IPS DF 6.9 (cell line): Measurements from ENCODE around the gene HSPA12A.
A peak's percentile ranks its signal among the peaks of the same experiment; 100 is the strongest.

Experiments used
- DNase-seq: peaks from one replicate; pipeline ENCODE4 v3.0.0-alpha.2; 2013; ENCODE audit warnings: low read depth, low spot score
- H3K27ac ChIP-seq: one replicate; pipeline ENCODE4 v1.5.1; 2013; ENCODE audit warnings: low read length, control low read depth
- H3K27me3 ChIP-seq: 2 replicates; pipeline ENCODE4 v1.6.1; 2013; ENCODE audit warnings: mild to moderate bottlenecking, low read length; ENCODE audit not compliant: control insufficient read depth, insufficient read depth
- H3K36me3 ChIP-seq: 2 replicates; pipeline ENCODE4 v1.6.1; 2013; ENCODE audit warnings: low read length; ENCODE audit not compliant: control insufficient read depth, insufficient read depth
- H3K4me1 ChIP-seq: 2 replicates; pipeline ENCODE4 v1.6.1; 2013; ENCODE audit warnings: low read length; ENCODE audit not compliant: control insufficient read depth, insufficient read depth
- H3K4me3 ChIP-seq: 2 replicates; pipeline ENCODE4 v1.5.1; 2013; ENCODE audit warnings: mild to moderate bottlenecking, low read length
- H3K9me3 ChIP-seq: 2 replicates; pipeline ENCODE4 v1.6.1; 2013; ENCODE audit warnings: low read length, inconsistent platforms; ENCODE audit not compliant: control insufficient read depth, insufficient read depth
- WGBS: extraction: QIAGEN DNeasy Blood & Tissue Kit; methylation state at CpG from one replicate; pipeline ENCODE4 v1.1.7; 2013; ENCODE audit warnings: mixed read lengths, missing lambda C conversion rate; ENCODE audit not compliant: insufficient read length, insufficient coverage; 5-methylcytosine and 5-hydroxymethylcytosine counted together

HSPA12A gene

DNA sequence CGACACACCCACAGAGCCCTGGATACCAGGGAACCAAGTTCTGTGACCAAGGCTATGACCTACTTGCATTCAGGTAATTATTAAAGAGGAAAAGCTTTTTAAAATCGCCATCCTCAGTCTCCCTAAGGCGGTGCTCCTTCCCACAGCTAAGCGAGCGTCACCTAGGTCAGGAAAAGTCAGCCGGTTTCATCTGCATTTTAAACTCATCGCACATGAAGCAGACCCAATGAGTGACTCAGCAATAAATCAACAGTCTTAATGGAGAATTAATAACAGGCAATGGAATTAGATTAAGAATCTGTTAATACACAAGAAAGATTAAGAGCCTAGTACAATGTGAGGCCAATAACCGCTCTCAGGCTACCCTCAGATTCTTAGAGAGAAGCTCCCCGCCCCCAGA lies 59.2 kb downstream of the HSPA12A start:
- DNase-seq, result no peak
- Histone ChIP-seq H3K9me3 (no peaks in the 10 kb centered on the region), H3K4me3 (no peak overlapping the region), H3K27ac (no peak overlapping the region), H3K4me1 (peaks cover 1% of the 10 kb centered on the region; the same call in 1 of the 2 replicates), H3K36me3 (no peaks in the 10 kb centered on the region), H3K27me3 (no peaks in the 10 kb centered on the region)
- WGBS, result no CpG with 5 or more reads among the region's 9 CpGs

DNA sequence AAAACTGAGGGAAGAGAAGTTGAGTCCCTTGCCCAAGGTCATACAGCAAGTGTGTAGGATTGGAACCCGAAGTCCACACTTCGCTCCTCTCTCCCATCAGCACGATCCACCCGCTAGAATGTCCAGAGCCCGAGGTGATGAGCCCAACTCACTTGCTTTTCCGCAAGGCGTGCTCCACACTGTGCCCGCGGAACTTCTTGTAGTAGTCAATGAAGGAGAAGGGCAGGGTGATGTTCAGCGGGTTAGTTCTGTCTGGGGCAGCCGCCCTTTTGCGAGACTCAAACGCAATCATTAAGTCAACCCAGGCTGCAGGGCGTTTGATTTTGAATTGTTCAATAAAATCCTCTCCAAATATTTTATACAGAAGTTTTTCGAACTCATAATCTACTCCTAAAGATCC lies 63.0 kb downstream of the HSPA12A start:
- Histone ChIP-seq H3K27ac (no peak overlapping the region), H3K9me3 (no peaks in the 10 kb centered on the region), H3K4me3 (no peak overlapping the region), H3K27me3 (no peaks in the 10 kb centered on the region), H3K36me3 (no peaks in the 10 kb centered on the region), H3K4me1 (peaks cover 5% of the 10 kb centered on the region)
- DNase-seq, result no peak
- WGBS, result no CpG with 5 or more reads among the region's 15 CpGs

DNA sequence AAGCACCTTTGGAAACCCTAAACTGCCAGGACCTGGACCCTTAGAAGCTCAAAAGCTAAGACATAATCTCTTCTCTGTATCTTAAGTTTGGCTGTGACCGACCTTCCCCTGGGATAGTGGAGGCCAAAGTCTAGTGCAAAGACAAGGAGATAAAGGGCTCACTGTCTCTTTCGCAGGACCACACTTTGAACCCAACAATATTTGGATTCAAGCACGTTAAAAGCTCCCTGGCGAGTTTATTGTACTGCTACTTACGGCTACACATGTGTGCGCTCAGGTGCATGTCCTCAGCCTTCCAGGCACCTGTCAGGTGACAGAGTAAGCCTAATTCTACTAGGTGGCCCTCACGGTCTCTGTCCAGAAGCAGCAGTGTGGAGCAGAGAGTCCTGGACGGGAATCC lies 65.7 kb downstream of the HSPA12A start:
- WGBS, result no CpG with 5 or more reads among the region's 8 CpGs
- Histone ChIP-seq H3K4me1 (peaks cover 4% of the 10 kb centered on the region), H3K4me3 (no peak overlapping the region), H3K27ac (no peak overlapping the region), H3K27me3 (no peaks in the 10 kb centered on the region), H3K36me3 (no peaks in the 10 kb centered on the region), H3K9me3 (no peaks in the 10 kb centered on the region)
- DNase-seq, result no peak

DNA sequence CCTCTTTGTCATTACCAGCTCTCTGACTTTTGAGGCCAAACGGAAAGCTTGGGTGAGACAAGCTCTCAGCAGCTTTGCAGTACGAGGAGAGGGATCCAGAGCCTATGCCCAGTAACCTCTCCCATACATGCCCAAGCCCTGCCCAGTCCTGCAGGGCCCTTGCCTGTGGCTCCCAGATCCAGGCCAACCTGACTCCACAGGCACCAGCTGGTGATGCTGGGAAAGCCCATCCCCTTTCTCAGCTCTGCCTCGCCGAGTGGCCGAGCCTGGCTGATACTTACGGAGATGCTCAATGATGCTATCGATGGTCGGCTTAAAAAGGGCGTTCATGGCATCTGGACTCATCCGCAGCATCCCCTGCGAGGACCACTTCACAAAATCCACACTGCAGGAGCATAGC lies 66.2 kb downstream of the HSPA12A start:
- no CpG with 5 or more reads among the region's 11 CpGs for WGBS

DNA sequence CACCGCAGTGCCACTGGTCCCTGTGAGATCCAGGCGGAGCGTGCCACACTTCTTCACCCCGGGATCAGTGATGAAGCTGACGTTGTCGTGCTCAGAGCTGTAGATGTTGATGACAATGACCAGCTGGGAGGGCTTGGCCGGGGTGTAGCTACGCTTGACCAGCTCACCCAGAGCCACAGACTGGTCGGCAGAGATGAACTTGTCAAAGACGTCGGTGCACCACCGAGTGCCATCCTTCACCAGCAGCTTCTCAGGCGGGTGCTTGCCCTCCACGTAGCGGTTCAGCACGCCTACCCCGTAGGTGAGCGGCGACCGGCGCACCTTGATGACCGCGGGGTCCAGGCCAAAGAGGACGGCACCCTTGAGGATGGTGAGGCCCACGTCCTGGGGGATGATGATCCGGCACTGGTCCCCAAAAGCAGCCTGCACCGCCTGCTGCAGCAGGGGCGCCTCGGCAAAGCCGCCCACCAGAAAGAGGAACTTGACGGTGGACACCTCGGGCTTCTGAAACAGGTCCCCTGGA lies 67.4 kb downstream of the HSPA12A start:
- Histone ChIP-seq H3K9me3 (no peaks in the 10 kb centered on the region), H3K27ac (no peak overlapping the region), H3K4me1 (peaks cover 13% of the 10 kb centered on the region), H3K36me3 (no peaks in the 10 kb centered on the region), H3K4me3 (no peak overlapping the region), H3K27me3 (no peaks in the 10 kb centered on the region)
- no peak for DNase-seq
- WGBS, result no CpG with 5 or more reads among the region's 32 CpGs

More for the DNA sequence above, 66.2 kb downstream of the HSPA12A start:
- H3K9me3 ChIP-seq, result no peaks in the 10 kb centered on the region
- no peaks in the 10 kb centered on the region for H3K36me3 ChIP-seq
- DNase-seq, result no peak
- H3K27me3 ChIP-seq, result no peaks in the 10 kb centered on the region
- H3K4me3 ChIP-seq, result no peak overlapping the region
- H3K4me1 ChIP-seq, result peaks cover 8% of the 10 kb centered on the region
- no peak overlapping the region for H3K27ac ChIP-seq

DNA sequence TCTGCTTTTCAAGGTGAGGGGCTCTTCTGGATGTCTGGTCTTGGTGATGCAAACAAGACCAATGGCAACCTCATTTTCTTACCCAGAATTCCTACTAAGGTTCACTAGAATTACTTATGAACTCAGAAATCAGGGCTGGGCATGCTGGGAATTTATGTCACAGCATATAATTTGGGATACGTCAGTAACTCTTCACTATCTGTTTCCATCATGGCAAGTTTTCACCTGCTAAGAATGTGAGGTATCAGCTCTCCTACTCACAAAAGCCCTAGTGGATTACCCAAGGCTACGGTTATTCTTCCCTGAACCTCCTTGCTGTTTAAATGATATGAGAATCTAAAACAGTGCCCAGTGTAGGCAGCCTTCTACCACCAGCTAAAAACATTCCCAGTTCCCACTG lies 68.5 kb downstream of the HSPA12A start:
- WGBS, result no CpG with 5 or more reads among the region's 2 CpGs
- no peaks in the 10 kb centered on the region for H3K27me3 ChIP-seq
- no peak for DNase-seq

DNA sequence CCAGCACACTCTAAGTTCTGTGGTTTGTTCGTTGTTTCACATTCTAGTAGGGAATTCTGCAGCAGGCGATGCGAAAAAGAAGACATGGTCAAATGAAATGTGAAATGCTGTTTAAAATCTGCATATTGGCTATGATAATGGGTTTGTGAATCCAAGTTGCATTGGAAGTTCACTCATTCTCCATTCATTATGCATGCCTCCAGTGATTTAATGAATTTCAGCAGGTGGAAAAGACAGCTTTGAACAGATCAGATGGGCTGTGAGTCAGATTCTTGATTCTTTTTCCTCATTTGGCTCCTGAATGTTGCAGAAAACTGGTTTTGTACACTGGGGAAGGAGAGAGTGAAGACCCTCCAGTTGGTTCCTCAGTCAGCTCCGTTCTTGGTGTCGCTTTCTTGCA lies 69.5 kb downstream of the HSPA12A start:
- H3K27me3 ChIP-seq, result no peaks in the 10 kb centered on the region
- H3K27ac ChIP-seq, result no peak overlapping the region
- peaks cover 16% of the 10 kb centered on the region for H3K4me1 ChIP-seq
- H3K9me3 ChIP-seq, result no peaks in the 10 kb centered on the region
- H3K36me3 ChIP-seq, result no peaks in the 10 kb centered on the region; the same call in 1 of the 2 replicates
- no peak for DNase-seq
- H3K4me3 ChIP-seq, result no peak overlapping the region
- no CpG with 5 or more reads among the region's 5 CpGs for WGBS

More for the DNA sequence above, 68.5 kb downstream of the HSPA12A start:
- Histone ChIP-seq H3K4me1 (peaks cover 16% of the 10 kb centered on the region), H3K27ac (no peak overlapping the region), H3K9me3 (no peaks in the 10 kb centered on the region), H3K36me3 (no peaks in the 10 kb centered on the region), H3K4me3 (no peak overlapping the region)

DNA sequence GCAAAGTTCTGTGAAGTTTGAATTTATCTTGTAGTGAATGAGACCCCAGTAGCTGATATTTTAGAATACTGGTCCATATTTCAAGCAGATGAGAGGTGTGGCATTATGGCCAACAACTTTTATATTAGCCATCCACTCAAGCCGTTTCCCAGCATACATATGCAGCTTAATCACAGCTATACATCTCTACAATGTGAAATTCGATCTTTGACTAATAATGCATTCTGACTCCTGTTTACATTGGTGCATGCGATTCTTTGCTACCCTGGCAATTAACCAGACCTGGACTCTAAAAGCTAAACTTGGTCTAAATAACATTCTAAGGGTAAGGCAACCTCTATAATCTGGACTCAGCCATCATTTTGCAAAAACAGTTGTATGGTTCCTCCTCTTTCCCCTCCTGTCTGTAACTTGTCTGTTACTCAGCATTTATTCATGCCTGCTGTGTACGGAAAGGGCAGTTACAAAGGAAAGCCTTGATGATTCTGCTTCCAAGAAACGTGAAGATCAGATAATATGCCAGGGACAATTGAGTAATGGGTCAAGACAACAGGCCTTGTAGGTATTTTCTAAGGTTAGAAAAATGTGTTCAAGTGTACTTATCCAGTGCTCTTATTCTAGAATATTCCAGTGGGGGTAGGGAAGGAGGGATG lies 71.0 kb downstream of the HSPA12A start:
- no peaks in the 10 kb centered on the region for H3K27me3 ChIP-seq
- no peaks in the 10 kb centered on the region for H3K9me3 ChIP-seq
- no peaks in the 10 kb centered on the region; the same call in 1 of the 2 replicates for H3K36me3 ChIP-seq
- DNase-seq, result no peak
- H3K27ac ChIP-seq, result no peak overlapping the region
- no CpG with 5 or more reads among the region's 5 CpGs for WGBS
- no peak overlapping the region for H3K4me3 ChIP-seq
- peaks cover 16% of the 10 kb centered on the region for H3K4me1 ChIP-seq

DNA sequence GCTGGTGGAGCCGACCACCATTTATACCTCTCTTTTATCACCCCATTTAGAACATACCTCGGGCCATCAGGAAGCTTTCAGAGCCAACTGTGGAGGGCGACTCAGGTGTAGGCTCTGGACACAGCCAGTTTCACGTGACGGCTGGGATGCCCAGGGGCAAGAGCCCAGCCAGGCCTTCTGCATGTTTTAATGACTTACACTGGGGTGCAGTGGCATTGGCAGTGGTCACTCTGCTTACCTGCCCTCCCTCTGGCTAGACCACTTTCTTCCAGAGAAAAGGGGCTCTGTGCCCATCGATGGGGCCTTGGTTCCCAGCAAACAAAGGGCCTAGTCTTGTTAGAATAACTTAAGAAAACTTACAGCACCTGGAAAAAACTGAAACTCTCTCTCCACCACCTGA lies 71.7 kb downstream of the HSPA12A start:
- WGBS, result no CpG with 5 or more reads among the region's 6 CpGs
- peaks cover 12% of the 10 kb centered on the region for H3K4me1 ChIP-seq

DNA sequence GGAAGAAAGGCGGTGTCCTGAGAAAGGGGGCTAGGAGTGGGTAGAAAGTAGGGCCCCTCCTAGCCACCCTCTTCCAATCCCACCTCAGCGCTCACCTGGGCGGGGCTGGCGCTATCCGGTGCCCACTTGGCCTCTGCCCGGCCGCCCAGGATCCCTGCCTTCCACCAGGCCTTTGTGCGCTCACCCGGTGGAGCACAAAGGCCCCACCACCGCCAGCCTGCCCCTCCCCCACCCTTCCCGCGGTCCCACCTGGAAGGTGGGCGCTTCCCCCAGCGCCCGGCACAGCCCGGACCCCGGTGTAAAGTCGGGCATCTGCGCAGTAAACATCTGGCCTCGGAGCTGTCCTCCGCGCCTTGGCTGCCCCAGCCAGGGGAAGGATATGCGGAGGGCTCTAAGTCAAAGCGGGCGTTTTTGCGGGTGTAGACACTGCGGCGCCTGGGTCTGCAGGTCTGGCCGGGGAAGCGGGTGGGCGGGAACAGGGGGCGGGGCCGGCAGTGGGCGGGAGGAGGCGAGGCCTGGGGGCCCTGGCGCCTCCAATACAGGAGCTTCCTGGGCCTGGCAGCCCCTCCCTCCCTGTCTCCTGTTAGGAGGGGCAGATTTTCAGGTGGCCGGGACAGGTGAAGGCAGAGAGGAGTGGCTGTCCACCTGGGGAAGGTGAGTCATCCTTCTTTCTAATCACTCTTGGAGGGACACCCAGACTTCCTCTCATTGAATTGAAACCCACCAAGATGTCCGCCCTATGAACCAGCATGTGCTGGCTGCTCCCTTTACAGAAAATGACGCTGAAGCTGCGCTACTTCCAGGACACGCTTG lies 72.3 kb downstream of the HSPA12A start:
- WGBS, result no CpG with 5 or more reads among the region's 41 CpGs
- Histone ChIP-seq H3K4me1 (peaks cover 12% of the 10 kb centered on the region), H3K27ac (no peak overlapping the region), H3K9me3 (no peaks in the 10 kb centered on the region), H3K36me3 (no peaks in the 10 kb centered on the region; the same call in 1 of the 2 replicates), H3K4me3 (peak overlapping the region; percentile 76; the same call in 1 of the 2 replicates), H3K27me3 (no peaks in the 10 kb centered on the region)
- no peak for DNase-seq

More for the DNA sequence above, 71.7 kb downstream of the HSPA12A start:
- H3K9me3 ChIP-seq, result no peaks in the 10 kb centered on the region
- H3K4me3 ChIP-seq, result no peak overlapping the region
- no peaks in the 10 kb centered on the region; the same call in 1 of the 2 replicates for H3K36me3 ChIP-seq
- DNase-seq, result no peak
- no peaks in the 10 kb centered on the region for H3K27me3 ChIP-seq
- H3K27ac ChIP-seq, result no peak overlapping the region
